HG02610 (cell line): ENCODE measurements around the gene RPUSD1.
A peak's percentile ranks its signal among the peaks of the same experiment; 100 is the strongest.
"Not testable (repeated sequence)": the region's sequence is repeated elsewhere in the genome, so short reads cannot be mapped to it uniquely, and the experiment has no call there.

Experiments used
- ATAC-seq: cut with Tn5 transposase; IDR thresholded peaks from one replicate; pipeline ENCODE4 v1.9.1; 2021; ENCODE audit warnings: mild to moderate bottlenecking, moderate library complexity; ENCODE audit not compliant: unreplicated experiment

Gene RPUSD1

GRCh38 chr16:751152-752006, 36.8 kb downstream of the RPUSD1 start:
- no peak for ATAC-seq

GRCh38 chr16:750485-750884, 37.7 kb downstream of the RPUSD1 start:
- no peak for ATAC-seq

- ATAC-seq, result no peak
Observed at GRCh38 chr16:749010-749409, 39.2 kb downstream of the RPUSD1 start.

GRCh38 chr16:747978-748746, 40.0 kb downstream of the RPUSD1 start:
- ATAC-seq, result no peak

- no peak for ATAC-seq
Observed at GRCh38 chr16:746637-747036, 41.5 kb downstream of the RPUSD1 start.

- no peak for ATAC-seq
Observed at GRCh38 chr16:745739-746138, 42.4 kb downstream of the RPUSD1 start.

GRCh38 chr16:743794-744500, 44.2 kb downstream of the RPUSD1 start:
- ATAC-seq, result no peak

GRCh38 chr16:742894-743293, 45.3 kb downstream of the RPUSD1 start:
- ATAC-seq, result not testable (repeated sequence)

- ATAC-seq, result no peak
Observed at GRCh38 chr16:741986-742629, 46.1 kb downstream of the RPUSD1 start.

GRCh38 chr16:740764-741505, 47.2 kb downstream of the RPUSD1 start, which contains the start of gene CIAO3:
TSS of gene CIAO3 (minus strand) at chr16:740997. CDS start at chr16:740985, 12 bp downstream.
- ATAC-seq, result peak; percentile 77

GRCh38 chr16:740459-740763, 47.8 kb downstream of the RPUSD1 start:
- no peak for ATAC-seq

GRCh38 chr16:739560-740458, 48.4 kb downstream of the RPUSD1 start:
- no peak for ATAC-seq

- no peak for ATAC-seq
Observed at GRCh38 chr16:736936-737481, 51.2 kb downstream of the RPUSD1 start.

GRCh38 chr16:735982-736453, 52.2 kb downstream of the RPUSD1 start:
- no peak for ATAC-seq

GRCh38 chr16:734981-735881, 53.0 kb downstream of the RPUSD1 start:
- ATAC-seq, result no peak
